NCI-H146 treated with DMSO at 0.1 percent for 48 hours (cell line): Measurements from ENCODE around the gene SEPTIN7.

Experiments used
- DNase-seq: peaks from one replicate; lab custom pipeline; 2025; ENCODE audit not compliant: unreplicated experiment; lab: John Stamatoyannopoulos, UW

SEPTIN7 gene

GRCh38 chr7:35828817-35829216 is 28.0 kb downstream of the SEPTIN7 start:
- DNase-seq = no peak

- DNase-seq = no peak
These were observed 30.4 kb downstream of the SEPTIN7 start for GRCh38 chr7:35831208-35831607.

- DNase-seq = no peak
These were observed 39.3 kb downstream of the SEPTIN7 start for GRCh38 chr7:35839860-35840854.

- DNase-seq = no peak
These were observed 46.1 kb downstream of the SEPTIN7 start for GRCh38 chr7:35846816-35847412.

GRCh38 chr7:35848725-35849124 is 47.9 kb downstream of the SEPTIN7 start:
- peak; percentile 68 for DNase-seq

GRCh38 chr7:35849158-35849831 is 48.4 kb downstream of the SEPTIN7 start:
- peak; percentile 31 for DNase-seq

GRCh38 chr7:35849954-35850353 is 49.1 kb downstream of the SEPTIN7 start:
- DNase-seq = no peak
